Hematopoietic multipotent progenitor cell treated with erythropoietin and hydrocortisone succinate and interleukin-3 and kit ligand, for 8 days (in vitro differentiated cells): Measurements from ENCODE around the gene FAM114A1.
A peak's percentile ranks its signal among the peaks of the same experiment; 100 is the strongest.

Source experiments
- DNase-seq: peaks from one replicate; pipeline ENCODE4 v3.0.0-alpha.2; 2015

Gene FAM114A1

DNA sequence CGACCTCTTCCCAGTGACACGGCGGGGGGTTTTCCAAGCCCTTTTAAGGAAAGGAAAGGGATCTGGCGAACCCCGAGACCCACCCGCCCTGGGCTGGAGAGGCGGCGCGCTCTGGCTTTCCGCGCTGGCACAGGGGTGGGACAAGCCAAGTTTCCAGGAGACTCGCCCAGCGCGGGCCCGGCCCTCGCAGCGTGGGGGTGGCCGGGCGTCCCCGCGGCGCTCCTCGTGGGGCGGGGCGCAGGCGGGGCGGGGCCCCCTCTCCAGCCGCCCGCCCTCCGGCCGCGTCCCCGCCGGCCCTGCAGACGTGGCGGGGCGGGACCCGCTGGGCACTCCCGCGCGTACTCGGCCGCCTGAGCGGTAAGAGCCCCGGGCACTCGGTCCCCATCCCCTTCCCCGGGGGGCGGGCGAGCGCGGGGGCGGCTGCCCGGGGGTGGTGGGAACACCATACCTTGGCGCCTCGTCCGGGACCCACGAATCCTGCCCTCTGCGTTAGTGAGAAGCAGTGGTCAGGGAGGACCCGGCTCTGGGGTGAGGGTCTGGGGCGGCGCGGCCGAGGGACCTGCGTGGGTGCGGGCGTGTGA lies at the start of gene FAM114A1:
FAM114A1 (plus strand) TSS at position 329 of the 581 bp plus-strand sequence. CDS start 10,273 bp downstream, outside the sequence.
- DNase-seq = peak; percentile 73

DNA sequence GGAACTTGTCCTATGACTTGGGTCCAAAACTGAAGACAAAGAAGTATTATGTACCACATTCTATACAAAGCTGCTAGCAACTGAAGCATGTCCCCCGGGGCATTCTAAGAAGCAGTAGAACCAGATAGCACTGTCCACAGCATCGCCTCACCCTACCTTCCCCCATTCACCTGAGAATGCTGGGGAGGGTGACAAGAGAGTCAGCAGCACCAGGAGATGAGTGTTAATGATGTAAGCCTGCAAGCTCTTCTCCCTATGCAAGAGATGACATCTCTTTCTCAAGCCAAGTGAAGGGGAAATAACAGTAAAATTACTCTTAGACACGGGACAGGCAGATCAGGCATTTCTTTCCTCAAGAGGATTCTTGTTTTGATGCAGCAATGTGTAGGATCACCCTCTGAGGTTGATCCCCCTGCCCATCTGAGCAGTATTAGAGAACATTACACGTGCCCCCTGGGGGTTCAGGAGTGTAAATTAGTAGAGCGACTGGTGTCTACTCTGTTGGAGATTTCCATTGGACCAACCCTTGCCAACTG lies 49.1 kb upstream of the FAM114A1 start:
- no peak for DNase-seq

DNA sequence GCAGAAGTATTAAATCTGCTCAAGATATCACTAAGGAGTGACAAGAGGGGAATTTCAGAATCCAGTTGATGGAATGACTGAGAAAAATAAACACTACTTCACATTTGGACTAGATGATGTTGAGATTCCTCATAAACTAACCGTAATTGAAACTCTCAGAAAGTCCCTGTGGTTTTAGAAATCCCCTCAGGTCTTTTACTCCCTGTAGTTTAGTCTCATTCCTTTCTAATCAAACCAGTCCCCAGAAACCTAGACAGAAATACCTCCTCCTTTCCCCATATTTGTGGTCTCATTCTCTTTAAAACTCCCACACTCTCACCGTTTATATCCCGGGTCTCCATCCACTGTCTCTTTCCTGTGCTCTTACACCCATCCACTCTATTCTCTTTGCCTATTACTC lies 48.0 kb upstream of the FAM114A1 start:
- DNase-seq = no peak

DNA sequence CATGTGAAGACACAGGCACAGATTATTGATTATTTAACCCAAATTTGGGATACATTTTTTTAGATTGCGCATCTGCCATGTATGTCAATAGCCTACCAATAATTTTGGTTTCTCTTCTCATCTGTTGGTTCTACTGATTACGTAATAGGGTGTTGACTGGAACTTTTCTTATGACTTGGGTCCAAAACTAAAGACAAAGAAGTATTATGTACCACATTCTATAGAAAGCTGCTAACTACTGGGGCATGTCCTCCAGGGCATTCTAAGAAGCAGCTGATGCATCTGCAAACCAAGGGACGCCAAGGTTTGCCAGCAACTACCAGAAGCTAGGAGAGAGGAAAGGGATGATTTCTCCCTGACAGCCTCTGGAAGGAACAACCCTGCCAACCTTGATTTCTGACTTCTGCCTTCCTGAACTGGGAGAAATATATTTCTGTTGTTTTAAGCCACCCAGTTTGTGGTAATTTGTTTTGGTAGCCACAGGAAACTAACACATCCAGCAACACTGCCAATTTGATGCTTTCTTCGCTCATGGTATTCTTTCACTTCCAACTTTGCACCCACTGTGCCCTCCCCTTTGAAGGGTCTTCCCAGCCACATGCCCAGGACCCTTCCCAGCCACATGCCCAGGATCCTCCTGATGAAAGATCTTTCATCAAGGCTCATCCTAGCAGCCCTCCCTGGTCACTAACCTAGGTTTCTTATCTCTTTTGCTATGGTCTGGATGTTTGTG lies 47.1 kb upstream of the FAM114A1 start:
- no peak for DNase-seq

DNA sequence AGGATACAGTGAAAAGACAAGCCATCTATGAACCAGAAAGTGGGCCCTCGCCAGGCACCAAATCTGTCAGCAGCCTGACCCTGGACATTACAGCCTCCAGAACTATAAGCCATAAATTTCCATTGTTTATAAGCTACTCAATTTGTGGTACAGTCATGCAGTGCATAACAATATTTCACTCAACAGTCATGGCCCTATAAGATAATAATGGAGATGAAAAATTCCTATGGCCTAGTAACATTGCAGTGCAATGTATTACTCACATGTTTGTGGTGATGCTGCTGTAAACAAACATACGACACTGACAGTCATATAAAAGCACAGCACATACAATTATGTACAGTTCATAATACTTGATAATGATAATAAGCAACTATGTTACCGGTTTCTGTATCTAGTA lies 45.9 kb upstream of the FAM114A1 start:
- DNase-seq = no peak

DNA sequence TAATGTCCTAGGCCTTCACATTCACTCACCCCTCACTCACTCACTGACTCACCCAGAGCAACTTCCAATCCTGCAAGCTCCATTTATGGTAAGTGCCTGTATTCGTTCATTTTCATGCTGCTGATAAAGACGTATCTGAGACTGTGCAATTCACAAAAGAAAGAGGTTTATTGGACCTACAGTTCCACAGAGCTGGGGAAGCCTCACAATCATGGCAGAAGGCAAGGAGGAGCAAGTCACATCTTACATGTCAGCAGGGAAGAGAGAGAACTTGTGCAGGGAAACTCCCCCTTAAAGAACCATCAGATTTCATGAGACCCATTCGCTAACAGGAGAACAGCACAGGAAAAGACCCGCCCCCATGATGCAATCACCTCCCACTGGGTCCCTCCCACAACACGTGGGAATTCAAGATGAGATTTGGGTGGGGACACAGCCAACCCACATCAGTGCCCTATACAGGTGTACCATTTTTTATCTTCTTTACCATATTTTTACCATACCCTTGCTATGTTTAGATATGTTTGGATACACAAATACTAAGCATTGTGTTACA lies 44.8 kb upstream of the FAM114A1 start:
- no peak for DNase-seq

DNA sequence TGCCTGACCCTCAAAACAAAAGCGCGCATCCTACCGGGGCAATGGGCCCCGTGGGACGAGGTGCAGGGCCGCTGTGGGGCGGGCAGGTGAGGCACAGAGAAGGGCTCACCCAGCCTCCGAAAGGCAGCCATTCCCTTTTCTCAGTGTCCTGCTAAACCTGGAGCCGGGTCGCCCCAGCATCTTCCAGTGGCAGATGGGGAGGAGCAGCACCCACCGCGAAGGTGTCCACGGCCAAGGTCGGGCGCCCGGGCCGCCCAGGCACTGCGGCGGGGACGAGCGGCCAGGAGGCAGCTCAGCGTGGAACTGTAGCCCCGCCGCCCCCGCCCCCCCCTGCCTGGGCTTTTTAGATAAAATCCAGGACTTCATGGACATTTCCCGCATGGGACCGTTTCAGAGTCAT lies 43.8 kb upstream of the FAM114A1 start:
- DNase-seq = no peak

DNA sequence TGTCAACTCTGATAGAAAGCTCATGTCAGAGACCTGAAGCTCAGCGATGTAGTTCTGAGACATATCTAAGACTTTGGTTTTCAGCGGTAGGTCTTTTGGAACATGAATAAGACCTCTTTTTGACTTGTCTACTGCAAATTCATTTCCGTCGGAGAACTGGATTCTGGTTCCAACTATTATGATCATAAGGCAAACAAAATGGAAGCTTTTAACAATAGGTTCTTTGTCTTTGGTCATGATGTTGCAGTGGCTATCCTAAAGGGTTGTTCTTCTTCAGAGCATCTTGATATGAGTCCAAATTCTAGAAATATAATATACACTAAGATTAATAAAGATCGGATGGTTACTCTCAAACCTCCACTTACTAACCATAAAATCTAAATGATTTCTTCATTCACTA lies 38.4 kb upstream of the FAM114A1 start:
- no peak for DNase-seq

DNA sequence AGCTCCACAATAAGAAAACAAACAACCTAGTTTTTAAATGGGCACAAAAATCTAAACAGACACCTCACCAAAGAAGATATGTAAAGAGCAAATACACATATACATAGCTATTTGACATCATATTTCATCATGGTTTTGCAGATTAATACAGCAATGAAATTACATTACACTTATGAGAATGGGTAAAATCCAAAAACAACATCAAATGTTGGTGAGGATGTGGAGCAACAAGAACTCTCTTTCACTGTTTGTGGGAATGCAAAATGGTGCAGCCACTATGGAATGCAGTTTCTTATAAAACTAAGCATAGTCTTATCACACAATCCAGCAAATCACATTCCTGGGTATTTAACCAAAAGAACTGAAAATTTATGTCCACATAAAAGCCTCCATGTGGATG lies 36.0 kb upstream of the FAM114A1 start:
- no peak for DNase-seq

DNA sequence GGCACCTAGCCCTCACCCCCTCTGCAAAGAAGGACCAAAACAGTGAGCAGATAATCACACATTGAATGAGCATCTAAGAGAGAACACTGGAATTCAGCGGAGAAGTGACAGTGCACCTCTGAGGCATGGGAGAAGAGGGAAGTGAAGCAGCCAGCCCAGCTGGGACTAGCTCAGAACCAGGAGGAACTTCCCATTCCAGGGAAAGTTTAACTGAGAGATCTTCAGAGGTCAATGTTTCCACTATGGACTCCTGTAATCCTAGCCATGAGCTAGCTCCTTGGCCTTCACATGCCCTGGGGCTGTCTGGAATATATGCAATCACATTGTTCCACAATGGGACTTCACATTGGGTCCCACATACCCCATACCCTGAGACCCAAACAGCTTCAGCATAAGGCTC lies 35.4 kb upstream of the FAM114A1 start:
- DNase-seq = no peak

DNA sequence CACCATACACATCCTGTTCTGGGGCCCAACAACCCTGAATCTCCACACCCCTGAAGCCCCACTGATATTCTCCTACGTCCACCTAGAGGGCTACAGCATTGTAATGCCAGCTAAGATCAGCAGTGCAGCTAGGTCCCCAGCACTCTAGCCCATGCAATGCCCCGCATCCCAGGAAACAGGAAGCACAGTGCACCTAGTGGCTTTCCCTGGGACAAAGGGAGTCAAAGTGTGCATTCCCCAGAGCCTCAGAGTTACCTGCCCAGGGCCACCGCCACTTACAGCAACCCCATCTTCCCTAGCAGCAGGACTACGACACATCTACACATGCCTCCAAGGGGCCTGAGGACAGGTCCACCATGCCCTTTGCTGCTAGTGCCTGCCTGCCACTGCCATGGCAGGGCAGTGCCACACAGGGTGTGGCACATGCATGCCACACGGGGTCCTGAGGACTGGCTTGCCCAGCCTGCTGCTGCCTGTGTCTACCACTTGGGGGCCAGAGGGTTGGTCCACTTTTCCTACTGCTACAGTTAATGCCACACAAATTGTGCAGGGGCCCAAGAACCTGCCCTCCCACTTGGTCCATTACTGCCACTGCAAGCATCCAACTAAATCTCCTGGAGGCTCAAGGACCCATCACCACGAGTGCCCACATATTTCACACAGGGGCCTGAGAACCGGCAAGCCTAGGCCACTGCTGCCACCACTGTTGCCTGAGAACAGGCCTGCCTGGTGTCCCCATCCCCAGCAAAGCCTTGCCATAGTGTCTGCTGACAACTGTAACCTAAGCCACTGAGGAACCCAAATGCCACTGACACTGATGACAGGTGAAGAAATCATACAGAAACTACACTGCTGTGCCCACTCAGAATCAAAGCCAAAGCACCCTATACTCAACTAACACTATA lies 34.7 kb upstream of the FAM114A1 start:
- DNase-seq = peak; percentile 25

DNA sequence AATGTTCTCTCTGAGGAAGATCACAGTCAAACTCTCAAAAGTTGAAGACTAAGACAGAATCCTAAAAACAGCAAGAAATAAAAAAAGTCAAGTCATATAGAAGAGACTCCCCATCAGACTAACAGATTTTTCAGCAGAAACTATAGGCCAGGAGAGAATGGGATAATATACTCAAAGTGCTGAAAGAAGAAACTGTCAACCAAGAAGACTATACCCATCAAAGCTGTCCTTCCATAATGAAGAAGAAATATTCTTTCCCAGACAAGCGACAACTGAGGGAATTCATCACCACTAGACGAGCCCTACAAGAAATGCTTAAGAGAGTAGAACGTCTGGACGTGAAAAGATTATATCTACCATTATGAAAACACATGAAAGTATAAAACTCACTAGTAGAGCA lies 33.0 kb upstream of the FAM114A1 start:
- no peak for DNase-seq

DNA sequence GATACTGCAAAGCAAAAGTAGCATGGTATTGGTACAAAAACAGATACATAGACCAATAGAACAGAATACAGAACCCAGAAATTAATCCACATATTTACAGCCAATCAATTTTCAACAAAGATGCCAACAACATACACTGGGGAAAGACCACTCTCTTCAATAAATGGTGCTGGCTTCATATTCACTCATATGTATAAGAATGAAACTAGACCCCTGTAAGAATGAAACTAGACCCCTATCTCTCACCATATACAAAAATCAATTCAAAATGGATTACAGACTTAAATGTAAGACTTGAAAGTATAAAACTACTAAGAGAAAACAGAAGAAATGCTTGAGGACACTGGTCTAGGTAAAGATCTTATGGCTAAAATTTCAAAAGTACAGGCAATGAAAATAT lies 30.3 kb upstream of the FAM114A1 start:
- DNase-seq = no peak

DNA sequence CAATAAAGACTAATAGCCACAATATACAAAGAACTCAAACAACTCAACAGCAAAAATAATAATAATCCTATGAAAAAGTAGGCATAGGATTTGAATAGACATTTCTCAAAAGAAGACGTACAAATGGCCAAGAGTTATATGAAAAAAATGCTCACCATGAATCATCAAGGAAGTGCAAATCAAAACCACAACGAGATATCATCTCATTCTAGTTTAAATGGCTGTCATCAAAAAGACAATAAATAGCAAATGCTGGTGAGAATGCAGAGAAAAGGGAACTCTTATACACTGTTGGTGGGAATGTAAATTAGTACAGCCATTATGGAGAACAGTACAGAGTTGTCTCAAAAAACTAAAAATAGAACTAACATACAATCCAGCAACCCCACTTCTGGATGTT lies 29.8 kb upstream of the FAM114A1 start:
- DNase-seq = no peak

DNA sequence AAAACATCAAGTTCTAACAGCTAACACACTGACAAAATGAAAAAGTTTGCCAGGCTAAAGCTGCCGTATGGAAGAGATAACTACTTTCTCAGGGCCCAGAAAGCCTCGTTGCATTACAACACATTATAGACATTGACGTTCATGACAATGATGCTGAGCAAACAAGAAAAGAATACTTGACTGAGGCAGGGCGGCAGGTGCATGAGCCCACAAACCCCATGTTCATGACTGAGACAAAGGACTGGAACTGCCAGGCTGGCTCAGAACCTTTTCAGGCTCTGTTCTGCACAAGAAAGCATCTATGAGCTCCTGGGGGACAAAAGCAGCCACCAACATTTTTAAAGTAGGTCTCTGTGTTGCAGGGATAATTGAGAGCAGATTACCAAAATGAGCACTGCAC lies 24.6 kb upstream of the FAM114A1 start:
- no peak for DNase-seq

DNA sequence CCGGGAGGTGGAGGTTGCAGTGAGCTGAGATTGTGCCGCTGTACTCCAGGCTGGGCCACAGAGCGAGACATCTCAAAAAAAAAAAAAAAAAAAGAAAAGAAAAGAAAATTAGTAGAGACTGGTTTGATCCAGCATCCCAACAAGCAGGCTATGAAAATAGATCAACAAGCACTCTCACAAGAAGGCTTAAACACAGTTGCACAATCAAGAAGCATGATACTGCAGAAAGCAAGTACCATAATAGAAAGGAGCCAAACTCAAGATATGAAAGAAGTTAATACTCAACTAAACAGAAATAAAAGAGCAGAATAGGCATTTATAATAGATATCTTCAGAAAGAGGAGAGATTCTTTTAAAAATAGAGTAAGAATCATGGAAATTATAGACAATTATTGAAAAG lies 21.6 kb upstream of the FAM114A1 start:
- DNase-seq = no peak

DNA sequence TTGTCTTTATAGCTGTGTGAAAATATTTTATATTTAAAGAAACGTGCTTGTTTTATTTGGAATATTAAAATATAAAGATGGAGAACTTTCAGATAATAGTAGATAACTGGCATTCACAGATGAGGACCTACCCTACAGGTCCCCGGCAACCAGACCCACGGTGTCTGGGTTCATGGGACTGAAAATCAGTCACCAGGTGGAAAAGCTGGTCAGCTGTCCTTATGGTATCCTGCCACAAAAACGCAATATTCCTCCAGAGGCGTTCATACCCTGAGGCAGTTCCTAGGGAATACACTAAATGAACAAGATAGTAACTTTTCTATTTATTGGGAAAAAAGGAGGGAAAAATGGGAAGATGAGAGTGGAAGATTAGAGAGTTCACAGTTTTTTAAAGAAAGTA lies 12.1 kb upstream of the FAM114A1 start:
- DNase-seq = no peak

DNA sequence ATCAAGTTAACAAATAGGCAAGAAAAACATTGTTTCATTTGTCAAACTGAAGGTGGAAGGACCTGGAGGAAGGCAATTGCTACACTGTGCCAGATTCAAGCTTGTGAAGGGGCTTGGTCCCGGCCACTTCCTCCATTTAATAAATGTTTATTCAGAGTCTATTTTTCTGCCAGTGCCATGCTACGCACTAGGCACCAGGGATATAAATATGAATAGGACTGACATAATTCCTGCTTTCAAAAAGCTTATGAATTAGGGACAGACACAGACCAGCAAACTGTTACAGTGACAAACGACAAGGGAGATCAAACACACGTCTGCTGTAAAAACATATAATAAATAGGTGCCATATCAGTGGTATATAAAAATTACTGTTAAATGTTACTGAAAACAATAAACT lies 11.6 kb upstream of the FAM114A1 start:
- peak; percentile 46 for DNase-seq

DNA sequence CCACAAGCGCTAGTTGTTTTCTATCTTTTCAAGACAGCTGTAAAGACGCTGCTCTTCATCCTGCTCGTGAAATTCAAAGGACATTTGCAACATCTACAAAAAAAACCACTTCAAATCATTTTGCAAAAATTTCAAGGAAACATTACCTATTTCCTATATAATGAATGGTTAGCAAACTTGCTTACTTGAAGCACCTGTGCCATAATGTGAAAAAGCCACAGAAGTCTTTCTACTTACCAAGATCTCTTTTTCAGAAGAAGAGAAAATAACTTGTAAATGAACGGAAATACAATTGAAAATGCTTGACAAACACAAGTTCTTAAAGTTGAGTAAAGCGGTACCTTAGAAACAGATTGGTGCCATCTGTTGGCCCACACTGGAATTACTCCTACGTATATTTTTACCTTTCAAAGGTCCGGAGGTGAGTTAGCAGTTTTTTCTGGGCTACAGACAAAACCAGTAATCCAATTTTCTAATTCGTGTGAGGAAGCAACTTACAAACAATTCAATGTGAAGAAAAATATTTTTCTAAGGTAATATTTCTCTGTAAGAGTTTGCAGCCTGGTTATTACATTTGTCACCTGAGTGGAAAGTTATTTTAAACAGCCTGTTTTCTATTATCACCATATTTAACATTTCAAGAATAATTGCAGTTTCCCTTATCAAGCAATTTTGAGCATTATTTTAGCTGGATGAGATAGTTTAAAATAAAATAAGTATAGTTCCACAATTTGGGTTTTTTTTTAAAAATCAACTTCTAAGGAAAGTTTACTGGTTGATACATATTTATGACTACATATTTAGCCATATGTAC lies 10.9 kb upstream of the FAM114A1 start, which contains the start of gene TLR6:
TLR6 (minus strand) TSS at position 294 of the 814 bp plus-strand sequence. CDS start 27,344 bp downstream, outside the sequence.
- DNase-seq = peak; percentile 84

DNA sequence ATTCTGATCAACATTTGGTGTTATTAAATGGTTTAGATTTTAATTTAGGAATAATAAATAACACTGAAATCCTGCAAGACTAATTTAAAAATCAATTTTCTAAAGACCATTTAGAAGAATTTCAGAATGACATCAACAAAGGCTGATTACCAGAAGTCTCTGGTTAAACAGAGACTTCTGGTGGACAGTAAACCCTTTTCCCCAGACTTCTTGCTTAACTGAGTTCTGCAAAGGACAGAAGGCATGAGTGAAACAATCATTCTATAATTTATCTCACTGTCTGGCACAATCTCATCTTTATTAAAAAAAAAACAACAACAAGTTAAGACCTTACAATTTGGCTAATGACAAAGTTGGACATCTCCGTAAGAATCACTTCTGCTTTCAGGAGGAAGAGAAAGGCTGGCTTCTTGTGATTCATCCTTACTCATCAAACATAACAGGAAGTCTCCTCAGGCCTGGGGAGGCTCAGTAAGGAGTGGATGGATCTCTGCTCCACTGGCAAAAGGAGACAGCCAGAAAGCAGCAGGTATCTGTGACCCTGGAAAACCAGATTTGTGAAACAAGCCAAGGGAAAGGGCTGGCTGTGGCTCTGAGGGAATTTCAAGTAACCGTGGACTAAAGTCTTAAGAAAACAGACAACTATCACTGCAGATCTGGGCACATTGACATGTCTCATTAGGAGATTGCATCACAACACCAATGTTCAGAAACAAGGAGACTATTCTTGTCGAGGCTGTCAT lies 10.1 kb upstream of the FAM114A1 start:
- peak; percentile 29 for DNase-seq

DNA sequence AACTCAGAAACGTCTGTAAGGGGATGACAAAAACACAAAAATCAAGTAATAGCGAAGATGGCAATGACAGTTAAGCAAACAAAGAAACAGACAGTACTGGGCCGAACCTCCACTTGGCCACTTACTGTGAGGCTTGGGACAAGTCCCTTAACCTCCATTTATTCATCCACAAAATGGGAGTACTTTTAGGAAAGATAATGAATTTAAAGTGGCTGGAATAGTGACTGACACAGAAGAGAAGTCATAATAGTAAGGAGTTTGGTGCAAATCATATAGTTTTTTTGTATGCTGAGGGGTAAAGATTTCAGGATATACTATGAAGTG lies 9.5 kb upstream of the FAM114A1 start:
- DNase-seq = no peak

DNA sequence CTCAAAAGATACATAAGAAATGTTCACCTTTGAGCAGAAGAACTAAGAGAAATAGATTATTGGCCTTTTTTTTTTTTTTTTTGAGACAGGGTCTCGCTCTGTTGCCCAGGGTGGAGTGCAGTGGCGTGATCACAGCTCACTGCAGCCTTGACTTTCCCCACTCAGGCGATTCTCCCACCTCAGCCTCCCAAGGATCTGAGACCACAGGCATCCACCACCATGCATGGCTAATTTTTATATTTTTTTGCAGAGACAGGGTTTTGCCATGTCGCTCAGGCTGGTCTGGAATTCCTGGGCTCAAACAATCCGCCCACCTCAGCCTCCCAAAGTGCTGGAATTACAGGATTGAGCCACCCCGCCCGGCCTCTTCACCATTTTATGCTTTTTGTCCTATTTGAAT lies 8.1 kb upstream of the FAM114A1 start:
- DNase-seq = no peak
